Erythroblast (primary cell): ENCODE measurements around the gene CTNND2.
"Not testable (repeated sequence)": the region's sequence is repeated elsewhere in the genome, so short reads cannot be mapped to it uniquely, and the experiment has no call there.

Source experiments
- GATA1 ChIP-seq: IDR thresholded peaks from 2 replicates; pipeline ENCODE4 v1.6.1; 2011; ENCODE audit warnings: low read depth, mild to moderate bottlenecking, control low read depth, low read length, moderate library complexity
- POLR2A ChIP-seq: IDR thresholded peaks from 2 replicates; pipeline ENCODE4 v1.6.1; 2011; ENCODE audit warnings: mild to moderate bottlenecking, low read length

DNA sequence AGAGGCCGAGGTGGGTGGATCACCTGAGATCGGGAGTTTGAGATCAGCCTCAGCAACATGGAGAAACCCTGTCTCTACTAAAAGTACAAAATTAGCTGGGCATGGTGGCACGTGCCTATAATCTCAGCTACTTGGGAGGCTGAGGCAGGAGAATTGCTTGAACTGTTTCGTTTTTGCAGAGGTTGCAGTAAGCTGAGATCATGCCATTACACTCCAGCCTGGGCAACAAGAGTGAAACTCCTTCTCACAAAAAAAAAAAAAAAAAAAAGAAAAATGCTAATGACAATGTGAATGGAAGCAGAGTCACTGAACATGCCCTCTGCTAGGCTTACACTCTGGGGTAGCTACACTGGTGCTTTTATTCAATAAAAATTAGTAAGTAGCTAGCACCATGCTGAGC, 899.7 kb downstream of the CTNND2 start:
- not testable (repeated sequence) for TF ChIP-seq POLR2A, GATA1
